GM18907 (cell line): Measurements from ENCODE around the gene MRPL34.
"Not testable (repeated sequence)": the region's sequence is repeated elsewhere in the genome, so short reads cannot be mapped to it uniquely, and the experiment has no call there.

Source experiments
- ATAC-seq: cut with Tn5 transposase; IDR thresholded peaks from one replicate; pipeline ENCODE4 v1.9.1; 2021; ENCODE audit warnings: mild to moderate bottlenecking, moderate library complexity; ENCODE audit not compliant: unreplicated experiment

The MRPL34 gene

GRCh38 chr19:17285415-17286135 is 20.1 kb upstream of the MRPL34 start:
- no peak for ATAC-seq

DNA sequence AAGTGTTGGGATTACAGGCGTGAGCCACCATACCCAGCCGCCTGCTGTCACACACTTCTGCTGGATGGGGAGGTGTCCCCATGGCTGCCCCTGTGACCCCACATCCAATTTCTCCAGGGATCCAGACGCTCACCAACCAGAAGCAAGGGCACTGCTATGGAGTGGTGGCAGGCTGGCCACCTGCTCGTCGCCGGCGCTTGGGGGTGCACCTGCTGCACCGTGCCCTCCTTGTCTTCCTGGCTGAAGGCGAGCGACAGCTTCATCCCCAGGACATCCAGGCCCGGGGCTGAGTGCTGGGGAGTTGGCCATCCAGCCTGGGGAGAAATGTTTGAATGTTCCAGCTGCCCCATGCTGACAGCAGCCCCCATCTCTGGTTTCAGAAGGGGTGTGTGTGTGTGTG is 19.4 kb upstream of the MRPL34 start:
- ATAC-seq: no peak

- ATAC-seq: no peak
These were observed 18.9 kb upstream of the MRPL34 start for GRCh38 chr19:17286752-17287151.

DNA sequence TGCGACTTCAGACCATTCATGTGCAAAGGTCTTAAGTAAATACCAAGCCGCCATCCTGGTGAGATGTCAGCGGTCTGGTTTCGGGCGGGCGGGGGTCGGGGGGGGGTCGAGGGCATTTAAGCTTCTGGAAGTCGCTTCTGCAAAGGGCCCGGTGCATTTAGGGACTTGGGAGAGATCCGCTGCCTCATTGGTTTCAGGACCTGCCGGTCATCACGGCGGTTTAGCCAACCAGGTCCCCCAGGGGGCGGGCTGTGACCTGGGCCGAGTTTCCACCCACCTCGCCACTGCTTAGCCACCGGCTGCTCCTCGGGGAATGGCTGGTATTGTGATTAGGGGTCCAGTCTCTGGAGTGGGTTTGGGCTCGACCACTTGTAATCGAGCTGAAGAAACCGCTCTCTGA is 16.2 kb upstream of the MRPL34 start:
- no peak for ATAC-seq

- peak; percentile 76 for ATAC-seq
These were observed 13.2 kb upstream of the MRPL34 start for GRCh38 chr19:17292301-17293074.

GRCh38 chr19:17293605-17294004 is 12.1 kb upstream of the MRPL34 start:
- ATAC-seq: no peak

DNA sequence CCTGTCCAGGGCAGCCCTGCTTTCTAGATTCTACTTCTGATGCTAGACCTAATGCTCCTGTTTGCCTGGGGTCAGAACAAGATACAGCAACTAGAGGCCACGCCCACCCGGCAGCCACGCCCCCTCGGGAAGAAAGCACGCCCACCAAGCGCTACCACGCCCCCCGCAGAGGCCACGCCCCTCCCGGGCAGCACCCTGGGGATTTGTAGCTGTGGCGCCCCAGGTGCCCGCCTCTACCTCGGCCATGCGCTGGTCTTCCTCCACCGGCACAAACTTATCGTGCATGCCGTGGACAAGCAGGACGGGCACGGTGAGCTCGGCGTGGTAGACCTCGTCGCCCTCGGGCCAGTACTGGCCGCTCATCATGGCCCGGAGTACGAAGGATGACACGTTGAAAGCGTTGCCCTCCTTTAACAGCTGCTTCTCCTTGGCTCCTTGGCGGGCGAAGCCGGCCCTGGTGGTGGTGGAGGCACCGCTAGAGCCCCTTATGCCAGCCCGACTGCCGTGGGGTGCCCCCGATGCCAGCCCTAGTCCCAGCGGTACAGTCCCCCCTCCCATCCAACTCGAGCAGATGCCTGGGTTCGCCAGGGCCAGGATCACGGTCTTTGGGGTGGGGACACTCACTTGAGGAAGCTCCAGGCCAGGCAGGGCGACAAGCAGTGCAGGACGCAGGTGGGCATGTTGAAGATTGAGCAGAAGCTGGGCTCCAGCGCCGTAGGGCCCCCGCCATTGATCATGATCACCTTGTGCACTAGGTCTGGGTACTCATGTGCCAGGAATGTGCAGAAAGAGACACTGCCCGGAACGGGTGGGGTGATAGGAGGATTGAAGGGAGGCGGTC is 11.4 kb upstream of the MRPL34 start:
- no peak for ATAC-seq

DNA sequence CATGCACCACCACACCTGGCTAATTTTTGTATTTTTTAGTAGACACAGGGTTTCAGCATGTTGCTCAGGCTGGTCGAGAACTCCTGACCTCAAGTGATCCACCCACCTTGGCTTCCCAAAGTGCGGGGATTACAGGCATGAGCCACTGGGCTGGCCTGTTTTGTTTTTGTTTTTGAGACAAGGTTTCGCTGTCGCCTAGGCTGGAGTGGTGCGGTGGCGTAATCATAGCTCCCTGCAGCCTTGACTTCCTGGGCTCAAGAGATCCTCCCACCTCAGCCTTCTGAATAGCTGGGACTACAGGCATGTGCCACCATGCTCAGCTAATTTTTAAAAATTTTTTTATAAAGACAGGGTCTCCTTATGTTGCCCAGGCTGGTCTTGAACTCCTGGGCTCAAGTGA is 10.1 kb upstream of the MRPL34 start:
- ATAC-seq: not testable (repeated sequence)

DNA sequence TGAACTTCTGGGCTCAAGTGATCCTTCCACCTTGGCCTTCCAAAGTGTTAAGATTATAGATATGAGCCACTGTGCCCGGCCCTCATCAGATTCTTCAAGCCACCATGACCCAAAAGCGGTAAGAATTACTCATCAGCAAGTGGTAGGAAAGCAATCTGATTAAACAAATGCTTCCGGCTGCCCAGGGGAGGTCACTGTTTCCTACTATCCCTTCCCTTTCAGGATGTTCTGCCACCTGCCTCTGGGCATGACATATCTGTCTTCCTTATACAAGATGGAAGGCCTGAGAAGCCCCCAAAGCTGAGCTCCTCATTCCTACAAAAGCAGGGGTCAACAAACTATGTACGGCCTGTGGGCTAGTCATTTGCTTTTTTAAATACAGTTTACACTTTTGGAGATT is 9.4 kb upstream of the MRPL34 start:
- ATAC-seq: no peak

GRCh38 chr19:17296976-17297375 is 8.7 kb upstream of the MRPL34 start:
- ATAC-seq: no peak

DNA sequence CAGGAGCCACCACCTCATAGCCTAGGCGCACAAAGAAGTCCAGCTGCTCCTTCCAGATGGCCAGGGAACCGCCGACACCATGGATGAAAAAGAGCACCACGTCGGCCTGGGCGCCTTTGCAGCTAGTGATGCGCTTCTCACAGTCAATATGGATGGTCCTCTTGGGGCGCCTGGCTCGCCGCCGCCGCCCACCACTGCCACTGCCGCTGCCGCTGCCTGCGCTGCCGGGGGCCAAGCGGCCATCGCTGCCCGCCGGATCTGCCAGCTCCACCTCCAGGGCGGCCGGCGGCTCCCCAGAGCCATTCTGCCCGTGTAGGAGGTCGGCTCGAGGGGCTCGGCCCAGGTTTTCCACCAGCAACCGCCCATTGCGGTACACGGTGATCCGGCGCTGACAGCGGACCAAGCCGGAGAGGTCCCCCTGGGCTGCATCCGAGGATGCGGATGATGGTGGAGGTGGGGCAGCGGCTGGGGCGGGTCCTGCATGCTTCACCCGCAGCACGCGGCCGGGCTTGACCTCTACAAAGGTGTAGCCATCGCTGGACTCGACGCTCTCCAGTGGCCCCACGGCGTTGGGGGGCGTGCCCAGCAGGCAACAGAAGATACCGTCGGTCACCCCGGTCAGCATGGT is 4.6 kb upstream of the MRPL34 start:
- ATAC-seq: no peak

DNA sequence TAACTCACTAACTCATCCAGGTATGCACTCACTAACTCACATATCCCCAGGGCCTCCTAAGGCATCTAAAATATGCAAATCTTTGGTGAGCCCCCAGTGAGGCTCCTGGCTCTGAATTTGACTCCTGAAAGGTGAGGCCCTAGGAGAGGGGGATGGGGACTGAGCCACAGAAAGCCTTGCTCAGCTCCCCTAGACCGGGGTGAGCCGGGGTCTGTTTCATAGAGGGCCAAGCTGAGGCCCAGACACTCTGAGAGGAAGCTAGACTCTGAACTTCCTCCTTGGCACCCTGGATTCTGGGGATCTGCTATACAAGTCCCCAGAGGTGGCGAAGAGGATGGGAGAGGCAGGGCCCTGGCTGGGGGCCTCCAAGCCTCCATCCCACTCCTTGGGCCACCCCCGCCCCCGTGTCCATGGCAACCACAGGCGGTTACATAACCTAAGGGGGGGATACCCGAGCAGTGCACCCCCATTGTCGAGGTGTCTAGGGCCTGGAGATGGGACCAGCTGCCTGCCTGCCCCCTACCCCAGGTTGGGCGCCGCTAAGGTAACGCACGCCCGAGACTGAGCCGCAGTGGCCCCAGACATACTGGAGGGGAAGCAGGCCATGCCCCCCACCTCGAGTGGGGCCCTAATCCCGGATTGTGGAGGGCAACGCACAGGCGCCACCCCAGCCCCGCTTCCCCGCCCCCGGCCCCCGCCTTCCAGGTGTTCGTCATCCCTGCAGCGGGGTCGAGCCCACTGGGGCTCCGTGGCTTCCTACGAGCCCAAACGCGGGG is 3.1 kb upstream of the MRPL34 start:
- ATAC-seq: no peak

GRCh38 chr19:17303167-17303939 is 2.3 kb upstream of the MRPL34 start, which contains the start of gene ABHD8:
ABHD8 (minus strand) TSS chr19:17303425; CDS start chr19:17301616, 1,809 bp downstream.
- ATAC-seq: peak; percentile 45

- no peak for ATAC-seq
These were observed 1.8 kb upstream of the MRPL34 start for GRCh38 chr19:17303940-17304267.

GRCh38 chr19:17304386-17305215 is 1.1 kb upstream of the MRPL34 start:
- ATAC-seq: no peak

DNA sequence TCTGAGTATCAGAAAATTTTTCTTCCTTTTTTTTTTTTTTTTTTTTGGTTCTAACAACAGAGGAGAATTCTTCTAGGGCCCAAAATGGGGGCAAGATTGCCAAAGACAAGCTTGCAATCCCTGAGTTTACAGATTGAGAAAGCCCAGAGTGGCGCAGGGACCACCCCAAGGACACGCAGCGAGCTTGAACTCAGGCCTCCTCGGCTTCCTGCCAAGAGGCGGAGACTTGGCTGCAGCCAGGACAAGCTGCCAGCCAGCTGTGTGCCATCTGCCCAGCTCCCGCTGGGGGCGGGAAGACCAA is 506 bp upstream of the MRPL34 start:
- ATAC-seq: no peak

GRCh38 chr19:17306285-17306714 is 628 bp downstream of the MRPL34 start:
- no peak for ATAC-seq

DNA sequence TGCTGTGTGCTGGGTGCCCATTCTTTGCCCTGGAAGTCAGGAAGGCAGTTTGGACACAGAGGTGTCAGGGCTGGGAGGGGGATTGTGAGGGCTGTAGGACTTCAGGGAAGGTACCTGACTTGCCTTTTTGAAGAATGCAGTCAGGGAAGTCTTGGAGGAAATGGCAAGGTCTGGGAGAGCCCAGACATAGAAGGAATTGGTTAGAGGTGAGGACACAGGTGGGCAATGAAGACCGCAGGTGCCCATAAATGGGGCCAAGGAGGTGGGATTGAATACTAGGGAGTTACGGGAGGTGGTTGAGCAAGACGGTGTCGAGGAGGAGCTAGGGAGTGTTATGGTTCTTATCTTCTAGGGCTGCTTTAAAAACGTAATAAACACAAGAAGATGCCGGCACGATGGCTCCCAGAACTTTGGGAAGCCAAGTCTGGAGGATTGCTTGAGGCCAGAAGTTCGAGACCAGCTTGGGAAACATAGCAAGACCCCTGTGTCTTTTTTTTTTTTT is 2.3 kb downstream of the MRPL34 start:
- no peak for ATAC-seq
